CD4-positive, alpha-beta T cell treated with Interleukin-1 beta for 1 hour (primary cell): ENCODE measurements around the gene TLK1.

Experiments
- DNase-seq, 2 donors: peaks; one replicate each; pipeline ENCODE4 v3.0.0-alpha.2; 2020 to 2022

Gene TLK1

DNA sequence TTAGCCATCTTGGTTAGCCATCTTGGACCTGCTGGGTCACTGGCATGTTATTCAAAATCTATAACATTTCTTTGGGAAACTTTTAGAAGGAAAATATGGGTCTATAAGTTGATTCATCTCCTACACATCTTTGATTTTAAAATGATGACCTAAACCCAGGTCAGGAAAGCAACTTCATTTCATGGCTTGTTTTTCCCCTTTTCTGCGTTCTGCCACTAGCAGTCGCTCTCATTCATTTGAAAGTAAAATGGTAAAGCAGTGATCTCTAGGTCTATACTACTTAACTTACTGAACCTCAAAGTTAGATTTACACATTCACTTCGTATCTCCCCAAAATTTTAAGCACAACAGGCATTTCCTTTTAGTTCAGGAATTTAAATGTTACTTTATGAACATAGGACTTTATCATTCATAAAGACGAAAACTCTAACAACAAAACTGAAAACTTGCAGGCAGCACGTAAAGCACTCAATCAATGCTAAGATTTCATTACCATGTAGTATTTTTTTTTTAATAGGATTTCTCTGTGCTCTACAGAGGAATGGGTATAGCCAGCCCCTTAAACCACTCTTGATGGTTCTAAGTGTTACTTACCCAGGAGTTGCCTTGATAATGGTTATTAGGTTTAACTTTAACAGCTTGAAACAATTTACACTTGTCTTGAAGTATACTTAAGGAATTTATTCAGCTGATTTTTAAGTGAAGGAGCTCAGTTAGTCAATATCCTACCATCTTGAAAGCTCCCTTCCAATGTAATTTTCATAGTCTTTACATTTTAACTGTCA lies 169.1 kb downstream of the TLK1 start:
- DNase-seq: no peak

GRCh38 chr2:170986566-170987258 lies 174.0 kb downstream of the TLK1 start:
- no peak for DNase-seq

DNA sequence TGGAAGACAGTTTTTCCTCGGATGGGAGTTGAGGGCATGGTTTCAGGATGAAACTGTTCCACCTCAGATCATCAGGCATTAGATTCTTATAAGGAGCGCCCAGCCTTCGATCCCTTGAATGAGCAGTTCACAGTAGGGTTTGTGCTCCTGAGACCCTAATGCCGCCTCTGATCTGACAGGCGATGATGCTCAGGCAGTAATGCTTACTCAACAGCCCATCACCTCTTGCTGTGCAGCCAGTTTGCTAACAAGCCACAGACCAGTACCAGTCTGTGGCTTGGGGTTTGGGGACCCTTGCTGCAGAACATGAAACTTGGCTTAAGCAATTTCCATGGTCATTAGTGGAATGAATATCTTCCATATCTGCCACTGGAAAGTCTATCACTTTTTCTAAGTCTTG lies 175.3 kb downstream of the TLK1 start:
- DNase-seq: no peak

DNA sequence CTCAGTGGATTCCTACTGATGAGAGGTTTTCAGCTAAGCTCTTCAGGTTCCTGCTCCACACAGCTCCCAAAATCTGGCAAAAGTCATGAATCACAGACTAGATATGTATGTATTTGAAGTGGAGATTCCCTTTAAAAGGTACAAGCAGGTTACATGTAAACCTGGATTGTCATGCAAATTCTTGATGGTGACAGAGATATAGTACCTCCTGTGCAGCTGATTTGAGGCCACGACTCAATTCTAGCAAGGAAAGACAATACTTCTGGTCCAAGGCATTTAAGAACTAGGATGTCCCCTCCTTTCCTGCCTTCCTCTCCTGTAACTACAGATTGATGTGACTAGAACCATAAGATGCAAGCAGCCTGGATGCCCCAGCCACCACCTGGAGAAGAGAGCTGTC lies 176.6 kb downstream of the TLK1 start:
- DNase-seq: no peak

- DNase-seq: no peak
Measured at GRCh38 chr2:170975943-170976270, 184.8 kb downstream of the TLK1 start.

DNA sequence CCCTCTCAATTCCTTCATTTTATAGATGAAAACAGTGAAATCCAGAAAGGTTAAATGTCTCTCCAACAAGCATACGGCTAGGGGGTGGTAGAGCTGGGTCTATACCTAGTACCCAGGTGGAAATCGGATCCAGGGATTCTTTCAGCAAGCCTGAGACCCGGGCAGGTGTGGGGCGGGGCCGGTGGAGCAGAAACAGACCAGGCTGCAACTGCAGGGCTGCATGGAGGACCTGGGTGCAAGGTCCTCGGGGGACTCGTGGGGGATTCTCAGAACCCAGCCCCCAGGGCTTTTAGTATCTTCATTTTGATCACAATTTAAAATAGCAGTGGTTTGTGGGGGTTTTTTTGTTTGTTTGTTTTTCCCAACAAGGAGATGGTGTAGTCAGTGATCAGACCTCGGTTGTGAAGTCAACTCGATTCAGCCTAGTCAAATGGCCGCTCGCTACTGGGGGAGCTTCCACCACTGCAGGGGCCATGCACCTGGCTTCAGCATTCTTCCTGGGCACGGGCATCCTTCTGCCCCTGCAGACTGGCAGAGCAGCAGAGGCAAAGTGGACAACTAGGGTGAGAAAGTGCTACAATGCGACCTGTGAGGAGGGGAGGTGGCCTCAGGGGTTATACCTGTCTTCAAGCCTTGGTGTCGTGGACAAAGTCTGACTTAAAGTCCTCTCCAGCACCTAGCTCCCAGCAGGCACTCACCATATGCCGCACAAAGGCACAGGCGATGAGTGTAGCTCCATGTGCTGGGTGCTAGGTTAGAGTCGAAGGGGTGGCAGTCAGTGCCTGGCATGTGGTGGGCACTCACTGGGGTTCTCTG lies 185.4 kb downstream of the TLK1 start:
- no peak for DNase-seq

DNA sequence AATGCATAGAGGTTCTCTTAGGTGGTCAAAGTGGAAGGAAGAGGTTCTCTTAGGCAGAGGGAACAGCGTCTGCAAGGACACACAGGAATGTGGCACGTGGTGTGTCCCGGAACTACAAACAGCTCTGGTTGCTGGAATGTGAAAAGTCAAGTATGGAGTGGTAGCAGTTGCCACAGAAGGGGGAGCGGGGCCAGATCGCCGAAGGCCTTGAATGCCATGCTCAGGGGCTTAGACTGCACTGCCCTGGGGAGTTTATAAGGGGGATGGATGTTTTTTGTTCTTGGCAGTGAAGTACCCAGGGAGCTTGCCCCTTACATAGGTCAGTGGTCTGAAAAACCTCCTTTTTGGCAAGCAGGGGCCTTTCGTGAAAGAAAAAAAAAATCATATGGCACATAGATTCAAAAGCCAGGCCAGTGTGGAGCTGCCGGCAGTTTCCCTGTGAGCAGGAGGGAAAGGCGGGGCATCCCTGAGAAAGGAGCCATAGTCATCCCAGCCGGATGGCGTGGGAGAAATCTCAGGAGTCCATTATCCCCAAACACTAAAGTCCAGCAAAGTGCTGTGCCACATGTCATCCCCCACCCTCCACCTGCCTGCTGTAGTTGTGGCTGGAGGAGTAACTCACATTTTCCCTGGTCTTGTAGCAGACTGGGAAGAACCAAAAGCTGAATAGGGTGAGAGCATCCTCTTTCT lies 186.2 kb downstream of the TLK1 start:
- DNase-seq: no peak

GRCh38 chr2:170973492-170974303 lies 187.0 kb downstream of the TLK1 start:
- peak; percentile 85 to 88 for DNase-seq

- no peak for DNase-seq
Measured at GRCh38 chr2:170973225-170973491, 187.5 kb downstream of the TLK1 start.

DNA sequence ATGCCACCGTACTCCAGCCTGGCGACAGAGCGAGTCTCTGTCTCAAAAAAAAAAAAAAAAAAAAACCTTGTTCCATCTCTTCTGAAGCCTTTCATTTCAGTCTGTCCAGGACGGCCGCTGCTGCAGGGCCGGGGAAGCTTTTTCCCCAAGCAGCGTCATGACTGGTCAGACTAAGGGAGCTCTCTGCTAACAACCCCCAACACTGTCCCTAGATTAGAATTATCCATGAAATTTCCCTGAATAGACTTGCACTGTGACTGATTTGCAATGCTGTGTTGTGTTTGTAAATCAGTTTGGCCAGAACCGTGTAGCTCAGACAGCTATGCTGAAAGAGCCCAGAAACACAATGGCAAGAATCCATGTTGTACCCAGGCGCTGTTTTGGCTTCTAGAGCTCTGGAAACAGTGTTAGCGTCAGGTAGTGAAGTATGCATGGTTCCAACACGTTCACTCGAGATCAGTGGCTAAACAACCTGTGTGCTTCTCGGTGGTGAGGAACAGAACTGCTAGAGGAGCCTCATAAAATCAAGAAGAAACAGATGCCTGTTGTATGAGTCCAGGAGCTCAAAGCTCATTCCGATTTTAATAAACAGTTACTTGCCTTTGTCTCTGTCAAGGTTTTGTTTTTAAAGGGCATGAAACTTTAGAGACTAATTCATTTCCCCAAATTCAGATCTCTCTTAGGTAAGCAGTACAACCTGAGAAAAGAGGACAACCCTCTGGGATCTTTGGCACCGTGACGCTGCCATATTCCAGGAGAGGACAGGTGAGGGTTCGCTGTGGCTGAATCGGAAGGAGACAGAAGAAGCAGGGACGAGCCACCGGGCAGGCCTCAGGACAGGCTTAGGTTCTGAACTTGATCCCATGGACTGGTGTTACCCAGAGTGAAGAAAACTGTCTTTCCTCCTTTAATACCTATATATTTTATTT lies 188.1 kb downstream of the TLK1 start:
- no peak for DNase-seq

GRCh38 chr2:170971071-170971470 lies 189.6 kb downstream of the TLK1 start:
- DNase-seq: no peak

DNA sequence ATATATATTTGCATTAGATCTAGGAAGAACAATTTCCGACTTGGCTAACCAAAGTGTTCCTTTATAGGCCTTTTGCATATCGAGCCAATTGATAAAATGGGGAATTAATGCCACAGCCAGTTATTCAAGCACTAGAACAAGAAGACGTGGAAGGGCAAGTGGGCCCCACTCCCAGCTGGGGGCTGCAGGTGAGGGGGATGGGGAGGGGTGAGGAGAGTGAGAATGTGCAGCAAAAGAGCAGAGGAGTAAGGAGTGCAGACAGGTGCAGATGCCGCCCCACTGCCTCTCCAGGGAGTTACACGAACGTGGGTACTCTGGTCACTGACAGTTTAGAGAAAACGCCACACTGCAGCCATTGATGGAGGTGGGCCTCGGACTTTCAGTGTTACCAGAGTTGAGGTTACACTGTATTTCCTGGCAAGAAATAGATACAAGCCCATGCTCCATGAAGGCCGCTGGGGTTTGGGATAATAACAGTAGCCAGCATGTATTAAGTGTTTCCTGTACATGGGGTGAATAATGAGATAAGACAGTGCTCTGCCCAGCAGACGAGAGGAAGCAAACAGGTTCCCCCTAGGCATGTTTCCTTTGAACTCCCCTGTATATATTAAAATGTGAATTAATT lies 190.7 kb downstream of the TLK1 start:
- no peak for DNase-seq

DNA sequence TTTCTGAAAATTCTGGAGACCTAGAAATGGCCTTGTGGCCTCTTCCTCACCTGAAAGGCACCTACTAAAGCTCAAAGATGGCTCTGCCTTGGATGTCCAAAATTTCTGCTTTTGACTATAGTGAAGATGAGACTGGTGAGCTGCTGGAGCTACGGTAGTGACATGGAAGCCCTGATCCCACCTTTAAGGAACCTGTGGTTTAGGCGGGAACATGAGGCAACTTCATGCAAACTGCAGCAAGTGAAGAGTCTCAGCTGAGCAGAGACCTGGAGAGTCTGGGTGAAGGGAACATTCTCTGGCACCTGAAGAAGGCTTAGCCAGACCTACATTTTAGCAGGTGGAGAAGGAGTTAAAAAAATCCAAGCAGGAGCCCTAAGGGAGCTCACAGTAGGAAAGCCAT lies 191.7 kb downstream of the TLK1 start:
- DNase-seq: no peak

DNA sequence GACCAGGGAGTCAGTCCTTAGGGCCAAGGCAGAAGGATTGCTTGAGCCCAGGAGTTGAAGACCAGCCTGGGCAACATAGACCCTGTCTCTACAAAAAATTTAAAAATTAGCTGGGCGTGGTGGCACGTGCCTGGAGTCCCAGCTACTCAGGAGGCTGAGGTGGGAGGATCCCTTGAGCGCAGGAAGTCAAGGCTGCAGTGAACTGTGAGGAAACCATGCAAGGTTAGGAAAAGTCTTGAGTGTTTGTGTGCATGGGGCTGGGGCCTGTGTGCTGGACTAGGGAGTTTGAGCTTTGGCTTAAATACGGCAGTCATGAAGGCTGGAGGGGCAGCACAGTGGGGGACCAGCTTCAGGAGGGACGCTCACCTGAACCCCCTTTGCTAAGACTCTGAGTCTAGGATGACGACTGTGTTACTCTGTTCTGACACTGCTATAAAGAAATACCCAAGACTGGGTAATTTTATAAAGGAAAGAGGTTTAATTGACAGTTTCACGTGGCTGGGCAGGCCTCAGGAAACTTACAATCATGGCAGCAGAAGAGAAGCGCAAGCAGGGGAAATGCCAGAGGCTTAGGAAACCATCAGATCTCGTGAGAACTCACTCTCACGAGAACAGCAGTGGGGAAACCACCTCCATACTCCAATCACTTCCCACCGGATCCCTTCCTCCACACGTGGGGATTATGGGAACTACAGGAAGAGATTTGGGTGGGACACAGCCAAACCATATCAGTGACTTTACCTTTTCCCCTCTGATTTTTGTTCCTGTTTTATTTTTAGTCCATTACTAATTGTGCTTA lies 192.3 kb downstream of the TLK1 start:
- DNase-seq: no peak

GRCh38 chr2:170967553-170967952 lies 193.1 kb downstream of the TLK1 start:
- no peak for DNase-seq

DNA sequence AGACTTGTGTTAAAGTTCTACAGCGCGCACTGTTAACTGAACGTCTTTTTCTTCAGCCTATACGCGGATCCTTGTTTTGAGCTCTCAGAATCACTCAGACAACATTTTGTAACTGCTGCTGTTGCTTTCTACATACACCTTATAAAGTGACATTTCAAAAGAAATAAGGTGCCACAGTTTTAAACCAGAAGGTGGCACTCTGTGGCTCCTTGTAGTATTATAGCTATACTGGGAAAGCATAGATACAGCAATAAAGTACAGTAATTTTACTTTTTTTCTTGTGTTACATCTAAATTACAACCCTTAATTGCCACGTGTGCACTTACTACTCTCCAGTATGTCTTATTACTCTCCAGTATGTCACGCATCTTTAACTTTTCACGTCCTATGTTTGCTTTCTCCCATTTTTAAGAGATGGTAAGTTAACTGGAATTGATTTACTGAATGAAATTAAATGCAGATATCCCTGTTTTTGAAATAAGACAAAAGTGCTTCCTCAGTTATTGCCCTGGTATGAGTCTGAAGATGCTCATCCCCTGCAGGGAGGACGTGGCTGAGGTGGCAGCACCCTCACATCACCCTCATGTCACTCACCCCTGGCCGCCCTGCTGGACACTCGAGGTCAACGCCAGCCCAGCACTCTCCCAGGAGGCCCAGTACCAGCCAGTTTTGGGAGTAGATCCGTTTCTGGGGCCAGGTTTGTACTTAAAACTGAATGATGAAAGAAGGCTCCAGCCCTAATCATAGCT lies 193.9 kb downstream of the TLK1 start:
- DNase-seq: no peak

- DNase-seq: no peak
Measured at GRCh38 chr2:170965446-170966225, 195.1 kb downstream of the TLK1 start.

GRCh38 chr2:170963386-170963785 lies 197.3 kb downstream of the TLK1 start:
- no peak for DNase-seq

DNA sequence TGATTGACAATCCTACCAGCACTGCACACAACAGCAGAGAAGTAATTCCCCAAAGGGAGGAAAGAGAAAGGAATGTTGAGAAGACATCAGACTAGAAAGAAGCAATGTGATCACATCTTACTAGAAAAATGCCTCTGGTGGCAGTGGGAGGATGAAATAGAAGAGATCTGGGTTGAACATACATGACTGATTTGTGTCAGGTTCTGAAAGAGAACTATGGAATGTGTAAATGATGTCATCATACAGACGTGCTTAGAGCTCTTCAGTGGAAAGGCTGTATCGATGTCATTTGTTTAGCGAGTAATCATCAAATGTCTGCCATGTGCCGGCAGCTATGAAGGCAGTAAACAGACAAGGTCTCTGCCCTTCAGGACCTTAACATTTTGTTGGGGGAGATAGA lies 206.8 kb downstream of the TLK1 start:
- DNase-seq: no peak
